Activated CD4-positive, alpha-beta T cell treated with anti-CD3 and anti-CD28 coated beads, Interleukin-2, amount 10 ng/mL, durations not matched to agents 7 days and 5 days (primary cell): ENCODE results near the gene LIF. TPM values are rescaled to one million over a fixed set of nuclear protein-coding genes. Genes with fewer than 3 reads are reported as not detected.

Experiments used
- CTCF ChIA-PET: fragments of 350-600 bp; sonication (Branson Sonifier 250); formaldehyde crosslinking; loops from one replicate; lab custom pipeline; 2021; ENCODE audit warnings: antibody characterized with exemption; lab: Charles Lee
- POLR2A ChIA-PET: fragments of 350-600 bp; sonication (Branson Sonifier 250); formaldehyde crosslinking; loops from one replicate; lab custom pipeline; 2021; ENCODE audit warnings: antibody characterized with exemption; lab: Charles Lee
- DNase-seq: peaks from one replicate; pipeline ENCODE4 v3.0.0-alpha.2; 2020
- H3K27ac Mint-ChIP-seq: one replicate; pipeline ENCODE4 v1.8.0; 2021; ENCODE audit warnings: mild to moderate bottlenecking, moderate library complexity, mixed read lengths
- H3K27me3 Mint-ChIP-seq: one replicate; pipeline ENCODE4 v1.8.0; 2021; ENCODE audit warnings: mixed read lengths
- H3K36me3 Mint-ChIP-seq: one replicate; pipeline ENCODE4 v1.8.0; 2021; ENCODE audit warnings: low read depth, mixed read lengths
- H3K4me1 Mint-ChIP-seq: one replicate; pipeline ENCODE4 v1.8.0; 2021; ENCODE audit warnings: mixed read lengths
- H3K4me3 Mint-ChIP-seq: one replicate; pipeline ENCODE4 v1.8.0; 2021; ENCODE audit warnings: mild to moderate bottlenecking, moderate library complexity, mixed read lengths
- H3K9me3 Mint-ChIP-seq: one replicate; pipeline ENCODE4 v1.8.0; 2021; ENCODE audit warnings: mixed read lengths
- total RNA-seq, 2 experiments: library from RNA; stranded (reverse); gene quantifications; one replicate each; pipeline ENCODE4 v1.2.3, GENCODE V29; 2021

LIF gene
- 100 to 1,000 TPM; 102 to 103 TPM for total RNA-seq

DNA sequence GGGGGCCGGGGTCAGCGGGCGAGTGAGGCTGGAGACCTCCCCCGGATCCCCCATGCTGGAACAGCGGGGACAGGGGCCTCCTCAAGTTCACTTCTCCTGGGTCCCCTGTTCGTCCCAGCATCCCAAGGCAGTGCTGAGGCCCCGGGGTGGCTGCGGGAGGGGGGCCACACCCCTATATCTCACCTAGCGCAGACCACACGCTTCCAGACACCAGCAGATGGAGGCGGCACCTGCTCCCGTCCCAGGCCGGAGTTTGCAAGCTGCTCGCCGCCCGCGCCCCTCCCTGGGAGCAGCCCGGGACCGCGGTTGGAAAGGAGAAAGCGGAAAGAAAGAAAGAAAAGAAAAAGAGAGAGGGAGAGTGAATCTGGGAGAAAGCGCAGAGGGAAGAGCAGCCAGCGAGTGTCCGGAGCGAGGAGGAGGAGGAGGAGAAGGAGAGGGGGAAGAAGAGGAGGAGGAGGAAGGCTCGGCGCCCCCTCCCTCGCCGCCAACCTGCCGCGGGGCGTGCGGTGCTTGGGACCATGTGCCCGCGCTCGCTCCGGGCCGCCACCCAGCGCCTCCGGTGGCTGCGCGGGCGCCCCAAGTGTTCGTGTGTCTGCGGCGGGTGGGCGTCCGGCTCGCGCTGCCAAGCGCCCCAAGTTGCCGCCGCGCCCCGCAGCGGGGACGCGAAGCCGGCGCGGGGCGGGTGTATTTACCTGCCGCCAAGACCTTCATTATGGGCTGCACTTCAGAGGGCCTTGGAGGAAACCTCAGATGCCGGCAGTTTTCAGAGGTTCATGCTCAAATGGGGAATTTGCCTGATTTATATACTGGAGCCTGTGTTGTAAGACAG, at the start of gene LIF:
LIF (minus strand) TSS at position 775 of the 829 bp plus-strand sequence; CDS start at position 711, 64 bp downstream.
- Mint-ChIP-seq H3K4me1 (peaks cover 79% of the 10 kb centered on the region), H3K4me3 (peak within 1 kb of the TSS; percentile 99), H3K27me3 (no peaks in the 10 kb centered on the region), H3K27ac (peak within 1 kb of the TSS; percentile 99), H3K36me3 (peaks cover 40% of the 10 kb centered on the region), H3K9me3 (no peaks in the 10 kb centered on the region)
- peak; percentile 61 for DNase-seq
- ChIA-PET POLR2A (interaction anchor here (0.6 to 1.0 kb wide), 7 partner anchors 48 to 326 kb away, joined by 3 read pairs; no protein-coding TSS in a partner anchor), CTCF (interaction anchor here (2.5 to 5.3 kb wide), 2 partner anchors 11 to 139 kb away, joined by 10 to 34 read pairs; no protein-coding TSS in a partner anchor)

- Mint-ChIP-seq H3K27ac (peak overlapping the region; percentile 94), H3K9me3 (no peaks in the 10 kb centered on the region), H3K27me3 (no peaks in the 10 kb centered on the region), H3K4me1 (peaks cover 54% of the 10 kb centered on the region), H3K36me3 (peaks cover 73% of the 10 kb centered on the region), H3K4me3 (no peak overlapping the region)
- POLR2A ChIA-PET, result no interaction called here
- CTCF ChIA-PET, result interaction anchor here (1.0 to 15.7 kb wide), 5 partner anchors 6 to 91 kb away, joined by 3 to 138 read pairs (median 3); partner anchors contain the start of genes CASTOR1 and RNF215
- DNase-seq, result no peak
These were observed 49.8 kb upstream of the LIF start for GRCh38 chr22:30296324-30296723.

GRCh38 chr22:30295576-30295975, 49.0 kb upstream of the LIF start:
- Mint-ChIP-seq H3K36me3 (peaks cover 65% of the 10 kb centered on the region), H3K9me3 (no peaks in the 10 kb centered on the region), H3K4me1 (peaks cover 54% of the 10 kb centered on the region), H3K27me3 (no peaks in the 10 kb centered on the region), H3K4me3 (no peak overlapping the region), H3K27ac (peak overlapping the region; percentile 94)
- DNase-seq, result no peak
- ChIA-PET CTCF (interaction anchor here (0.6 to 15.7 kb wide), 5 partner anchors 6 to 149 kb away, joined by 3 to 138 read pairs (median 3); partner anchors contain the start of genes CASTOR1 and RNF215), POLR2A (no interaction called here)

DNA sequence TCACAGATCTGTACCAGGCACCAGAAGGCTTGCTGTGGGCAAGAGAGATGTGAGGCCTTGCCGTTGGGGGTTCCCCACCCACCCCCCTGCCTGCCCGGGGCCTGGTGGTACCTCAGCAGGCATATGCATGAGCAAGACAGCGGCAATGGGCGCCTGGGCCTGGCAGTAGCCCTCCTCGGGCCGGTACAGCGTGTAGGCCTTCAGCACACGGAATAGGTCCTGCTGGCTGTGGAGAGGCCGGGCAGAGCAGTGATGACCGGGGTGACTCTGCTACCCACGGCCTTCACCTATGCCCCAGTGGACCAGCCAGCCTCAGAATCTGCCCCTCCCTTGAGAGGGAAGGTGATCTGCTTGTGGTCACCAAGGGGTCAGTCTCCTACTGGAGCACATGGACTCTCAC, 48.3 kb upstream of the LIF start:
- DNase-seq, result no peak
- peaks cover 58% of the 10 kb centered on the region for H3K36me3 Mint-ChIP-seq

GRCh38 chr22:30294066-30294465, 47.5 kb upstream of the LIF start:
- POLR2A ChIA-PET, result interaction anchor here (1.2 kb wide), 1 partner anchor 47 kb away, joined by 3 read pairs; the partner anchor contains the start of gene LIF
- Mint-ChIP-seq H3K27me3 (no peaks in the 10 kb centered on the region), H3K36me3 (peaks cover 51% of the 10 kb centered on the region), H3K27ac (peak overlapping the region; percentile 21), H3K4me1 (peaks cover 59% of the 10 kb centered on the region), H3K9me3 (no peaks in the 10 kb centered on the region), H3K4me3 (no peak overlapping the region)
- CTCF ChIA-PET, result interaction anchor here (0.9 to 10.5 kb wide), 5 partner anchors 9 to 189 kb away, joined by 3 to 138 read pairs (median 3); partner anchors contain the start of gene RNF215
- no peak for DNase-seq

More for the DNA sequence above, 48.3 kb upstream of the LIF start:
- ChIA-PET CTCF (interaction anchor here (0.6 to 10.5 kb wide), 3 partner anchors 8 to 148 kb away, joined by 3 to 138 read pairs (median 9); no protein-coding TSS in a partner anchor), POLR2A (interaction anchor here (1.2 kb wide), 1 partner anchor 48 kb away, joined by 3 read pairs; the partner anchor contains the start of gene LIF)
- no peaks in the 10 kb centered on the region for H3K27me3 Mint-ChIP-seq
- no peaks in the 10 kb centered on the region for H3K9me3 Mint-ChIP-seq
- H3K4me3 Mint-ChIP-seq, result no peak overlapping the region
- no peak overlapping the region for H3K27ac Mint-ChIP-seq
- peaks cover 59% of the 10 kb centered on the region for H3K4me1 Mint-ChIP-seq

GRCh38 chr22:30293026-30293425, 46.5 kb upstream of the LIF start:
- POLR2A ChIA-PET, result no interaction called here

GRCh38 chr22:30292069-30292970, 45.8 kb upstream of the LIF start:
- Mint-ChIP-seq H3K36me3 (peaks cover 35% of the 10 kb centered on the region), H3K4me1 (peaks cover 57% of the 10 kb centered on the region), H3K4me3 (no peak overlapping the region), H3K27me3 (no peaks in the 10 kb centered on the region), H3K27ac (no peak overlapping the region), H3K9me3 (no peaks in the 10 kb centered on the region)
- DNase-seq, result no peak
- CTCF ChIA-PET, result interaction anchor here (1.5 to 10.5 kb wide), 5 partner anchors 11 to 187 kb away, joined by 3 to 138 read pairs (median 6); no protein-coding TSS in a partner anchor
- POLR2A ChIA-PET, result interaction anchor here (0.6 kb wide), 1 partner anchor 107 kb away, joined by 6 read pairs; no protein-coding TSS in a partner anchor

More at GRCh38 chr22:30293026-30293425, 46.5 kb upstream of the LIF start:
- Mint-ChIP-seq H3K4me1 (peaks cover 57% of the 10 kb centered on the region), H3K27me3 (no peaks in the 10 kb centered on the region), H3K4me3 (no peak overlapping the region), H3K36me3 (peaks cover 42% of the 10 kb centered on the region), H3K27ac (no peak overlapping the region), H3K9me3 (no peaks in the 10 kb centered on the region)
- CTCF ChIA-PET, result interaction anchor here (1.5 to 10.5 kb wide), 3 partner anchors 10 to 188 kb away, joined by 3 to 138 read pairs (median 9); no protein-coding TSS in a partner anchor
- no peak for DNase-seq

DNA sequence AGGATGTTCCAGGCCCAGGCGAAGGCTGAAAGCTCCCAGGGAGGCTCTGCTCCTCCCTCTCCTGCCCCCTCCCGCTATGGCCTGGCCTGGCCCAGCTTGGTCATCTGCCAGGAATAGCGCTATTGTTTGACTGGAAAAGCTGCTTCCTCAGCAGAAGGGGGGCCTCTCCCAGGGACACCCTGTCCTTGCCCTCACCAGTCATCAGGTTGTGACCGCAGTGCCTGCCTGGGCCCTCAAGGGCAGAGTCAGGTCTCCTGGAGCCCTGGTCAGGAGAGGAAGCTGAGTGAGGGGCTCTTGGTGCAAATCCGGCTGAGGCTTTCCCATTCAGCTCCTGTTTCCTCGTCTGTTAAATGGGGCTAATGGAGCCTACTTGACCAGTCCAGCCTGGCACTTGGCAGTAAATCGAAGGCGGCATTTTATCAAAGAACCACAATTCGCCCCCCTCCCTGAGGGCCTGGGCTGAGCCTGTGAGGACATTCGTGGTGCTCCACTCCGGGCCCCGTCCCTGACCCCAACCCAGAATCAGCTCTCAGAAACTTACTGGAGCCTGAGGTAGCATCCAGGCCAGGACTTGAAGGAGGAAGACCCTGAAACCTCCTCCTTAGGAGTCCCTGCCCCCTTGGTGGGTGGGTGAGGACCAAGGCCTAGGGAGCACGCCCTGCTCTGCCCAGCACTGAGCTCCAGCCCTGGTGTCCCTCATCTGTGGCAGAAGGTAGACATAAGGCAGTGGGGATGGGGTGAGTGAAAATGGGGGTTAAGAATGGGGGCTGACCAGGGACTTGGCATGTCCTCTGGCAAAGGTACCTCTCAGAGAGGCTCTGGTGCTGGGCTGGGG, 44.7 kb upstream of the LIF start:
- Mint-ChIP-seq H3K27ac (peak overlapping the region; percentile 86), H3K4me1 (peaks cover 55% of the 10 kb centered on the region), H3K36me3 (peaks cover 29% of the 10 kb centered on the region), H3K27me3 (no peaks in the 10 kb centered on the region), H3K4me3 (no peak overlapping the region), H3K9me3 (no peaks in the 10 kb centered on the region)
- POLR2A ChIA-PET, result no interaction called here
- CTCF ChIA-PET, result interaction anchor here (0.5 to 10.5 kb wide), 14 partner anchors 12 to 497 kb away, joined by 3 to 138 read pairs (median 6); partner anchors contain the start of gene RNF215
- no peak for DNase-seq

- Mint-ChIP-seq H3K27me3 (no peaks in the 10 kb centered on the region), H3K27ac (peak overlapping the region; percentile 86), H3K9me3 (no peaks in the 10 kb centered on the region), H3K4me3 (peak overlapping the region; percentile 80), H3K4me1 (peaks cover 52% of the 10 kb centered on the region), H3K36me3 (peaks cover 26% of the 10 kb centered on the region)
- ChIA-PET POLR2A (interaction anchor here (1.0 to 1.1 kb wide), 2 partner anchors 12 to 57 kb away, joined by 4 read pairs; no protein-coding TSS in a partner anchor), CTCF (interaction anchor here (0.5 to 10.5 kb wide), 18 partner anchors 12 to 186 kb away, joined by 3 to 138 read pairs (median 4); partner anchors contain the start of gene RNF215)
- no peak for DNase-seq
These were observed 43.9 kb upstream of the LIF start for GRCh38 chr22:30290342-30291057.

DNA sequence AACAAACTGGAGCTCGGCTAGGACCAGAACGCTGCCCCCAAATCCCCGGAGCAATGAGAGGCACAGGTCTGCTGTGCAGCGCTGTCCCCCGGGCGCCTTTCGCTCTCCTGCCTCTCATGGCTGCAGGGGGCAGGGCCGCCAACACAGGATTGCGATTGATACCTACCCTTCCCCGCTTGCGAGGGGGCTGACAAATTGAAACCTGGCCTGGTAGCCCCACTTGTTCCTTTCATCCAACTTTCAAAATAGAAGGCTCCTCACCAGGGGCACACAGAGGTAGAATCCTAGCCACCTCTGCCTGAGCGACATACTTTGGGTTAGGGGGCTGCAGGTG, 43.4 kb upstream of the LIF start:
- H3K36me3 Mint-ChIP-seq, result peaks cover 26% of the 10 kb centered on the region
- POLR2A ChIA-PET, result interaction anchor here (1.0 to 1.1 kb wide), 2 partner anchors 12 to 58 kb away, joined by 4 read pairs; no protein-coding TSS in a partner anchor
- H3K27me3 Mint-ChIP-seq, result no peaks in the 10 kb centered on the region
- DNase-seq, result no peak
- peaks cover 57% of the 10 kb centered on the region for H3K4me1 Mint-ChIP-seq
- H3K9me3 Mint-ChIP-seq, result no peaks in the 10 kb centered on the region
- peak overlapping the region; percentile 86 for H3K27ac Mint-ChIP-seq
- peak overlapping the region; percentile 80 for H3K4me3 Mint-ChIP-seq
- CTCF ChIA-PET, result interaction anchor here (1.0 to 10.5 kb wide), 10 partner anchors 12 to 186 kb away, joined by 3 to 138 read pairs (median 36); partner anchors contain the start of gene RNF215
